Hematopoietic multipotent progenitor cell treated with erythropoietin and hydrocortisone succinate and interleukin-3 and kit ligand, for 4 days (in vitro differentiated cells): ENCODE results near the gene JPH2.

Experiments
- DNase-seq: peaks from one replicate; pipeline ENCODE4 v3.0.0-alpha.2; 2015

JPH2 gene

DNA sequence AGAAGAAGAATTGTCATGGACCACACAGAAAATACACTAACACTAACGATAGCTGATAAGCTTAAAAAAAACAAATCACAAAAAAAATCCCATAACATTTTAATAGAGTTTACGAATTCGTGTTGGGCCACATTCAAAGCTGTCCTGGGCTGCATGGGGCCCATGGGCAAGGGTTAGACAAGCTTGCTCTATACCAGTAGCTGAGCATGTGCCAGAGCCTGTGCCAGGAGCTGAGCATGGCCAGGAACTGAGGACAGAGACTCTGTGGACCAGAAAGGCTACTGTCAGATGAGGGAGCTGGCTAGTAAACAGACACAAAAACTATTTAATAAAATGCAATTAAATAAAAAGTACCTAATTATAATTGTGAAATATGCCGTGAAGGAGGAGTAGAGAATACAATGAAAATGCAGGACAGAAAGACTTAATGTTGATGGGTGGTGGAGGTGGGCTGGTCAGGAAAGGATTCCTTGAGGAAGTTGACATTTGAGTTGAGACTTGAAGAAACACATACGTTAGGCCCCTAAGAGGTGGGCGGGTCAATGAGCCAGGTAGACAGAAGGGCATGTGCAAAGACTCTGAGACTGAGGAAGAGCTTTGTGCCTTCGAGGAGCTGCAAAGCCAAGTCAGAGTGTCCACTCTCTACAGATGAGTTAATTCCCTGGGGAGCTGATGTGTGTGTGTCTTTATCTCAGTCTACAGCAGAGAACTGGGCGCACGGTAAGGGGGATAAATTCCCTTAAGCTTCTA, 66.1 kb downstream of the JPH2 start:
- DNase-seq: no peak

DNA sequence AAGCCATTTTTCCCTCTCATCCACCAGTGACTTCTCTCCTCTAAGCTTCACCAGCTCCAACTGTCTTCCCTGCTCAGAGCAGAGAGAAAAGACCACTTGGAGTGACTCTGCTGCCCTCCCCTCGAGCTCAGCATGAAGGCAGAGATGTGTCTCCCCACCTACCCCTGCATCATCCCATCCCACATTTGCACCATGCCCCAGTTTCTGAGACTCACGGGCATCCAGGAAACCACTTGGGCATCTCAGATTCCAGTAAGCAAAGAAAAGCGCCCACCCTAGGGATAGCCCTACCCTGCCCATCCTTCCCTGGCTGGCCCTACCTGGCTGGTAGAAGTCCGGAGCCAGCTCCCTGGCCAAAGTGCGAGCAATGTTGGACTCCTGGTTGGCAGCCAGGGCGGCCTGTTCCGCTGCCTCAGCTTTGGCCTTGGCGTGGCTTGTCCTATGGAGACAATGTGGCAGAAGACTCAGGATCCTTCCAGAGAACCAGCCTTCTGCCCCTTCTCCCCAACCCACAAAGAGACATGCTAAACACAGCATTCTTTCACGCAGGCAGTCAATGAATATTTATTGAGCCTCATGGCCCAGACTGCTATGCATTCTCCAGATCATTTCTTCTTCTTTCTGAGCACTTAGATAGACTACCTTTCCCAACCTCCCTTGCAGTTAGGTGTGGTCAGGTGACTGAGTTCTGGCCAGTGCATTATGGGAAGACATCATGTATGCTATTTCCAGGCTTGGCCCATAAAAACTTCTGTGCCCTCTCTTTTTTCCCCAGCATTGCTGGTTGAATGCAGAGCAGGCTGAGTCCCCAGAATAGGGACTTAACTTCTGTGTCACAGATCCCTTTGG, 68.6 kb downstream of the JPH2 start:
- DNase-seq: no peak

DNA sequence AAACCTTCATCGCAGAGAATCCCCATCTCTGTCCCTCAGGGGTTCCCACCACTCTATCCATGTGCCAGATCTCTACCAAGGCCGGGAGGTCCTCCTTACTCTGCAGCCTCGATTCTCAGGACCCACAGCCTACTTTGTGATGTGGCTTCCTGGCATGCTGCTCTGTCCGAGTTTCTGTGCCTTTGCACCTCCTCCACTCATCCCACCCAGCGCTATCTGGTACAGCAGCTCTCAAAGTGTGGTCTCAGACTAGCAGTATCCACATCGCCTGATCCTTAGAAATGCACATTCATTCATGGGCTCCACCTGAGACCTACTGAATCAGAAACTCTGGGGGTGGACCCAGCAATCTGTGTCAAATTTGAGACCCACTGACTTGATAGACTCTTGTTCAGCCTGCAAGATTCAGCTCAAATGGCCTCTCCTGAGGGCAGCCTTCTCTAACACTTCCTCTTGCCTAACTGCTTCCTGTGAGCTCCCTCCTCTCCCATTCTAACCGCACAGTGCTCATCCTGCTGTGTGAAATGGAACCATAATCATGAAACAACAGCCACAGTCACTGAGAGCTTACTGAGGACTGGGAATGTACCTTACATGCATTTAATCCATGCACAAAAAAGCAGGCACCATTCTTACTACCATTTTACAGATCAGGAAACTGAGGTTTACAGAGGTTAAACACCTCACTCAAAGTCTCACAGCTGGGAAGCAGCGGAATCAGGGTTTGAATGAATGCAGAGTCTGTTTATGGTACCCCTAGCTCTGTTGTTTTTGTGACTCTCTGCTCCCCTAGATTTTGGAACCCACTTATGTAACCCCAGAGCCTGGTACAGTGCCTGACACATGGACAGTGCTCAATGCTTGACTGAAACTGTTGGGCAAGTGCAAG, 69.4 kb downstream of the JPH2 start:
- no peak for DNase-seq

DNA sequence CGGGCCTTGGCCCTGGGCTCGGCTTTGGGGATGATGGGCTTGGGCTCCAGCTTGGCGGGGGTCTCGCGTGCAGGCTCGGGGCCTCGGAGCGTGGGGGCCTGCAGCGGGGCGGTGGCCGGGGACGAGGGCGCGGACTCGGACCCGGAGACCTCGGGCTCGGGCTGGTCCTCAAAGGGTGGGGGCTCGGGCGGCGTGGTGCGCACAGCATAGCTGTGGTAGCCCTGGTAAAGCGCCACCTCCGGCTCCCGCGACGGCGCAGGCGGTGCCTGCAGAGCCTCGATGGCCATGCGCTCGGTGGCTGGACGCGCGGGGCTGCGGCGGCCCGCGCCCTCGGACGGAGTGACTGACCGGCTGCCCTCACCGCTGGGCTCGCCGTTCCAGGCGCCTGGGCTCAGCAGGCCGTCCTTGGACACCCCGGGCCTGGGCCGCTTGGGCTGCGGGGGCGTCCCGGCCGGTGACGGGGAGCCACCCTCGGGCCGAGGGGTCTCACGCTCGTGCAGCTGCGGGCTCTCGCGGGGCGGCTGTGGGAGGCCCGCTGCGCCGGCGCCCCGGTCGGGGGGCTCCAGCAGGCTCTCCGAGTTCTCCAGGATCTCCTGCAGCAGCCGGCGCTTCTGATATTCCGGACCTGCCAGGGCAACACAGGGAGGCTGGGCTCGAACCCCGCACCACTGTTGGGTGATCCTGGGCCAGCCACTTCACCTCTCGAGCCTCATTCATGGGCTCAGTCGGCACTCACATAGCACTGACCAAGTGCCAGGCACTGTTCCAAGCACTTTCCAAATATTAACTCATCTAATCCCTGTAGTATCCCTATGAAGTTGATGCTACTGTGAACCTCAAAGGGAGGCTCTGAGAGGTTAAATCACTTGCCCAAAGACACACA, 71.0 kb downstream of the JPH2 start:
- DNase-seq: no peak

DNA sequence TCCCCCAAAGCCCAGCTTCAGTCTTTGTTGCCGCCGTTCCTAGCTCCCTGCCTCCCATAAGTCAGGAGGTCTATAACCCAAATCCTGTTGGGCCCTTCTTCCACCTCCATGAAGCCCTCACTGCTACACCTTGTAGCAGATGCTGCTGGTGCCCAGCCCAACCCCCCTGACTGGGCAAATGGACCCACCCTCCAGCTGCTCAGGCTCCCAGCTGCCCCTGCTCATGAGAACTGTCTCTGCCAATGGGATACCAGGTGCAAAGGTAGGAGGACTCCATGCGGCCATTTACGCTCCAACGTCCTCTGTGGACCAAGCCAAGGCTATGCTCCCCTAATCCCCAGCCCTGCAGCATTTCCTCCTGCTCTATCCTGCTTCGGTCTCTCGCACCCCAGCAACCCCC, 71.8 kb downstream of the JPH2 start:
- no peak for DNase-seq

DNA sequence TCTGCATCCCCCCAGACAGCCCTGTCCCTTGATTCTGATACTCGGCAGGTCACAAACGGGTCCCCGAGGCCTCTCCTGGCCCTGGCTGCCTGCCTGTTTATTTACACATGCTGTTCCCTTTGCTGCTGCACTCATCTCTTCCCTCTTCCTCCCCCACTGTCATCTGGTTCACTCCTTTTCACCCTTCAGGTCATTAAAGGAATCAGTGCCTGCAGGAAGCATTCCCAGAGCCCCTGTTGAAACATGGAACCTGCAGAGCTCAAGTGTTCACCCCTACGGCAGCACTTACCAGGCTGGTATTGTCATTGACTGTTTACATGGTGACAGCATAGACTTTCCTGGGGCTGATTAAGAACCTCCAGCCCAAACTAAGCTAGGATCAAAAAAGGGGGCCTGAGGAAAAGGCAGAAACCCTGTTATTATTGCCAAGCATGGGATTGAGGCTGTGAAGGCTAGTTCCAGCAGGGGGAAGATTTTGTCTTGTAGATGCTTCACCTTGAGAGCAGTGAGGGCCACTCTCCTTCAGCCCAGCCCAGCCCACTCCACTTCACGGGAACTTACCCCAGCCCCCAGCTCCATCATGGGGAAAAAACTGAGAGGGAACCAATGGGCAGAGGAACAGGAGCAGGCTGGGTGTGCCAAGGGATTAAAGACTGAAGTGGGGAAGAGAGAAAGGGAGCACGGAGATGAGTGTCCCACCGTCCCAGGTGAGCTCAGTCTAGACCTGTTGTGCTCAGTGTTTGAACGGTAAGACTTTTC, 73.2 kb downstream of the JPH2 start:
- DNase-seq: no peak

DNA sequence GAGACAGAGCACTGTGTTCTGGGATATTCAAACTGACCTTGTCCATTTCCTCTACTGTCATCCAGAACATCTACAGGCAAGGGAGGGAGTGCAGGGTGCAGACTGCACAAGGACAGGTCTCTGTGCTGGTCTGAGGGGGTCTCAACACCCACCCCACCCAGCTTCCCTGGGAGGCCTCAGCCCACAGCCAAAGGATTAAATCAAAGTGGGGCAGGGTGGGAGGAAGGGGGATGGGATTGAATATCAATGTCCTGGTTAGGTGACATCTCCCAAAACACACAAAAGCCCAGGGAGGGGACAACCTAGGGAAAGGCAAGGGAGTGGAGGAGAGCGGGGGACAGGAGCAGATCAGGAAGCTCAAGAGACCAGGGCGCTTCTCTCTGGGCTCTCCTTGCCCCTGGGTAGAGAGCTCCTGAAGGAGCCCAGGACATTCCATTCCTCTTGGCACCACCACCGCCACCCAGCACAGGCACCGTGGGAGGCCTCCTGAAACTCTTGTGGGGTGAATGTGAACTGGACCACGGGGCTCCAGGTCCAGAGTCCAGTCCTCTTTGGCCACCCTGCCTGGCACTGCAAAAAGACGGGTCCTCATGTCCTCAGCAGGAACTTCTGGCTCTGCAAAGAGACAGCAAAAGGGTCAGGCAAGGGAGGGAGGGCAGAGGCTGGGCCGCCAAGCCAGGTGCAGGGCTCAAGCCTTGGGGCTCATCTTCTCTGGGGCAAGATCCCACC, 73.9 kb downstream of the JPH2 start:
- no peak for DNase-seq

DNA sequence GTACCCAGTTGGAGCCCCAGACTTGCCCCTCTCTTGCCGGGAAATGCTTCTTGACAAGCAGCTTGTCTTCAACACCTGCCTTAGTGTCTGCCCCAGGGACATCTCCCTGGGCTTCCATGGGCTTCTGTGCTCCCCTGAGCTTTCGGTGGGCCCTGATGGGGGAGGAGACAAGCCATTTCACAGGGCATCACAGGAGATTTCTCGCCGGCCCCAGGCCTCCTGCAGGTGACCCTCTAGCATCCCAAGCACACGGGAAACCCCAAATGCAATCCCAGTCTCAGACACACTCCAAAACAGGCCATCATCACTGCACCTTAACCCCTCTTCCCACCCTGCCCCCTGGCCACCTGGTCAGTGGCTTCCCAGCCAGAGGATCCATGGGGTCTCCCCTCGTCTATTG, 74.5 kb downstream of the JPH2 start:
- DNase-seq: no peak

DNA sequence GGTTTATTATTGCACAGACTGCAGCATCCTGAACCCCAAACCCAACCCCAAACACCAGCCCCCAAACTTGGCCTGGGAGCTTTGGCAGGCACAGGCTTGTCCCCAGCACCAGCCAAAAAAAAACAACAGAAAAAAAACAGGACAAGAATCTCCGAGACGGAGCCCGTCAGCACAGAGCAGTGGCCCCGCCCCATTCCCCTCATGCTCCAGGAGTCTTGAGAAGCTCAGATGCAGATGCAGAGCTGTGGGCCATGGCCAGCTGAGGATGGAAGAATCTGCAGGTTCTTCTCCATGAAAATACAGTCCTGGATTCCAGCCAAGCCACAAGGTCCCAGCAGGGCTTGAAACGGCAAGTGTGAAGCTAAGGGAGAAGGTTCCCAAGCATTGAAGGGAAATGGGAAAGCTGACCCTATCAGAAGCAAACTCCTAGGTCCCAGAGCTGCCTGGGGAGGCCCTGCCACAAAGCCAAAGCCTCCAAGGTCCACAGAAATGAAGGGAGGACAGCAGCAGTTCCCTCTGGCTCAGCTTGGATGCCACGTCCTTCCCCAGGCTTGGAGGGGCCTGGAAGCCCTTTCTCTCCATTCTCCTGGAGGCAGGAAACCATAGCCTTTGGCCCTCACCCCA, 75.2 kb downstream of the JPH2 start:
- no peak for DNase-seq

DNA sequence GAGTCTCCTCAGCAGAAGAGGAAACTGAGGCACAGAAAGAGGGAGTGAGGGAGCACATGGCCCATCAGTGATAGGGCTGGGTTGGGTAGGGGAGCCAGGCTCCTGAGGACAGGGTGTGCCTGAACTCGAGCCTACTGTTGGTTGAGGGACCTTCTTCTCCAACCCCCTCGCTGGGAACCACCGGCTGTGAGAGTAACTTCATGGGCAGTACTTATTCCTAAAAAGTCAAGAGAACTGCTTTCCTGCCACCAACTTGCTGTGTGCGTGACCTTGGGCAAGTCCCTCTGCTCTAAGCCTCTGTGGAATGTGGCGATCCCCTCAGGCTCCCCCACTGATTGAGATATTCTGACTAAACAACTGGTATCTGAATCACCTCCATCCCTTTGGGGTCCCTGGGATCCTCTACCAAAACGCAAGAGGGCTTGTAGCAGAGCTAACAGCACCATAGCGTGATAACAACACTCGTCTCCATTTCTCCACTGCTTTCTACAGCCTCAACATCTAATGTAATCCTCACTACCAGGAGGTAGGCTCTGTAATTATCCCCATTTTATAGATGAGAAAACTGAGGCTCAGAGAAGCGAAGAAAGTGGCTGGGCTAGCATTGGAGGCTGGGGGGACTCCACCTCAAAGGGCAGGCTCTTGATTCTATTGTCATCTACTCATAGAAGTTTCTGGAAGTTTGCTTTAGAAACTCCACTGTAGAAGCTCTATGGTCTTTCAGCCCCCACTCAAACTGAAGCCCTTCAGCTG, 76.0 kb downstream of the JPH2 start:
- DNase-seq: no peak

DNA sequence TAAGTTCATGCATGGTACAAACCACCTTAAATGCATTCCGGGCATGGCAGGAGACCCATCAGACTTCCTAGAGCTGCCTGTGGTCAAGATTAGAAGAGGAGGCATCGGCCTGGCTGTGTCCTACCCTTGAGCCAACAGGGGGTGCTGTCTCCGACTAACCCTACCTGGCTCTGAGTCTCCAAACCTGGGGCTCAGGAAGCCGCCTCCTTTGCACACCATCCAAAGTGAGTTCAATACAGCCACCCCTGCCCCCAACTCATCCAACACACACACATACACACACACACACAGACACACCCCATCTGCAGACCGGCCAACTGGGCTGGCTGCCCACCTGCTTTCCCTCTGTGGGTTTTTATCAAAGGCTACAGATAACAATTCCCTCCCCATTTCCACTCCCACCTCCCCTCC, 77.0 kb downstream of the JPH2 start:
- DNase-seq: no peak

DNA sequence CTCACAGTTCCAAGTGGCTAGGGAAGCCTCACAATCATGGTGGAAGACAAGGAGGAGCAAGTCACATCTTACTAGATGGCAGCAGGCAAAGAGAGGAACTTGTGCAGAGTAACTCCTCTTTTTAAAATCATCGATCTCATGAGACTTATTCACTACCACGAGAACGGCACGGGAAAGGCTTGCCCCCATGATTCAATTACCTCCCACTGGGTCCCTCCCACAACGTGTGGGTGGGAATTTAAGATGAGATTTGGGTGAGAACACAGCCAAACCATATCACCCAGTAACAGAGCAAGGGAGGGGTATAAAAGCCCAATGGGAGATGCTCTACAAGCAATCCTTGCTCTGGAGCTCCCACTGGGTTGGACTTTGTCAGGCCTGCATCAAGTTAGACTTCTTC, 80.4 kb downstream of the JPH2 start:
- DNase-seq: no peak

DNA sequence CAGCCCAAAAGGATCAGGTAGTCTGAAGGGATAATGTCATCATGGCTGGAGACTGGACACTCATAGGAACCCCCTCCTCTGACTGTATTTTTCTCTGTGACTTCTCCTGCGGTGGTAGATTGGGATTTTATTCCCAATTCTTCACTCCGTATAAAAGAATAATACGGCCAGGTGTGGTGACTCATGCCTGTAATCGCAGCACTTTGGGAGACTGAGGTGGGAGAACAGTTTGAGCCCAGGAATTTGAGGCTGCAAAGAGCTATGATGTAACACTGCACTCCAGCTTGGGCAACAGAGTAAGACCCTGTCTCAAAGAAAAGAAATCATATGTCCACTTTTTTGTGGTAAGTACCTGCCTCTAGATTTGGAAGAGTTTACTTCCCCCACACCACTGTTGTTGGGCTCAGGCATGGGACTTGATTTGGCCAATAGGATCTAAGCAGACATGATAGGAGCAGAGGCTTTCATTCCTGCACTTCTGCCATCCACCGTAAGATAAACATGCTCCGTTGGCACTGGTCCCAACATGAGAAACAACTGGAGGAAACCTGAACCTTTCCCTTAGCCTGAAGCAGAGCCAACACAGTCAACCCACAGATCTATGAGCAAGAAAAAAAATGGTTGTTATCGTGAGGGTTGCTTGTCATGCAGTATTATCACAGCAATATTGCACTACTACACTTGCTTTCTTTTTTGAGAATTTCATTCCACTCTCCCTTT, 82.0 kb downstream of the JPH2 start:
- no peak for DNase-seq

DNA sequence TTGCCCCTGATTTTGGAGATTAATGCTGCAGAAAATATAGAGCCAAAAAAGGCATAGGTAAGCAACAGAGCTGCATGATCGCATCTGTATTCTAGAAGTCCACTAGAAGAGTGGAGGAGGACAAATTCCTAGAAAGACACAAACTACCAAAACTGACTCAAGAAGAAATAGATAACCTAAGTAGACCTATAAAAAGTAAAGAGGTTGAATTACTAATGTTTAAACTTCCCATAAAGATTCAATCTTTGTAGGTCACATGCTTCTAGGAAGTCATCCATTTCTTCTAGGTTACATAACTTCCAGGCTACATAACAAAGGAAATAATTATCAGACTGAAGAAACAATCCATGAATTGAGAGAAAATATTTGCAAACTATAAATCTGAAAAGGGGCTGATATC, 84.4 kb downstream of the JPH2 start:
- DNase-seq: no peak

DNA sequence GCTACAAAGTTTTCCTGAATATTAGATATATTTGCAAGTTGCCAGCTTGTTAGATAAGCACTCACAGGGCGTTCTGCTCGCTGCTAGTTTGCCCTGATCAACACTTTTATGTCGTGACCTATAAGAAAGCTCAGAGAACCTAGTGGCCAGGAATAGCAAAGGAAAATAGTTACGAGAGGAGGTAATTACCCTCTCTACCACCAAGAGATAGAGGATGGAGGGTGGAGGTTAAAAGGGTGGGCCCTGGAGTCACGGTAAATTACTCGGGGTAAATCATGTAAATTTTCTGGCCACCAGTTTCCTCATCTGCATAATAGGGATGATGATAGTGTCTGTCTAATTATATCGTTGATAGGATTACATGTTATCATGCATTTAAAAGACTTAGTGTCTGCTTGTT, 87.2 kb downstream of the JPH2 start:
- no peak for DNase-seq

DNA sequence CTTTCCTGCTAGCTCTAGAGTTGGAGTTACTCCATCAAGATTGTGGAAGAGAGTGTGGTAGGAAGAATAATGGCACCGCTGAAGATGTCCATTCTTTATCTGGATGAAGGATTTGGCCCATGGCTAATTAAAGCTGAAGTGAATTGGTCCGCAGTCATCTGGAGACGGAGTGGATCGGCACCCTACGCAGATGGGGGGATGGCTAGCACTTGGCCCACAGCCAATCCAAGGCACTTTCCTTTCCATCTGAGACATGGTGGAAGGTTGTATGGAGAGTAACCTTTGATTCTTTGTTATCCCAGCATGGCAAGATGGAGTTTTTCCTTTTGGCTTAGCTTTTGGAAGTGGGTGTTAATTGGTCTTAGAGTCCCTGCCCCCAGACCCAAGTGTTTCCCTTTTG, 88.3 kb downstream of the JPH2 start:
- no peak for DNase-seq

DNA sequence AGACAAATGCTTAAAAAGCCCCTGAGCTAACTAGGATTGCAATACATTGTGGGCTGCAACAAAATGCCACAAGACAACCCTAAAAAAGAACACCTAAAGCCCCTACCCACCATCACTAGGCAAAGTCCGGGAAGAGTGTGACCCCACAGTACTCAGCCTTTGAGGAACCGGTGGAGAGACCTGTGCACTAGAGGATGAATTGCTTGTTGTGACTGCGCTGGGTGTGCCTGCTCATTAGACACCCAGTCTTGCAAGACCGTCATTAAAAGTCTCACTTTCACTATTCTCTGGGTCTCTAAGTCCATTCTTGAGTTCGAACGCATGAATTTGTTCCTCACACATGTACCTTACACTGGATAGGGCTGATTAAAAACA, 88.7 kb downstream of the JPH2 start:
- no peak for DNase-seq

DNA sequence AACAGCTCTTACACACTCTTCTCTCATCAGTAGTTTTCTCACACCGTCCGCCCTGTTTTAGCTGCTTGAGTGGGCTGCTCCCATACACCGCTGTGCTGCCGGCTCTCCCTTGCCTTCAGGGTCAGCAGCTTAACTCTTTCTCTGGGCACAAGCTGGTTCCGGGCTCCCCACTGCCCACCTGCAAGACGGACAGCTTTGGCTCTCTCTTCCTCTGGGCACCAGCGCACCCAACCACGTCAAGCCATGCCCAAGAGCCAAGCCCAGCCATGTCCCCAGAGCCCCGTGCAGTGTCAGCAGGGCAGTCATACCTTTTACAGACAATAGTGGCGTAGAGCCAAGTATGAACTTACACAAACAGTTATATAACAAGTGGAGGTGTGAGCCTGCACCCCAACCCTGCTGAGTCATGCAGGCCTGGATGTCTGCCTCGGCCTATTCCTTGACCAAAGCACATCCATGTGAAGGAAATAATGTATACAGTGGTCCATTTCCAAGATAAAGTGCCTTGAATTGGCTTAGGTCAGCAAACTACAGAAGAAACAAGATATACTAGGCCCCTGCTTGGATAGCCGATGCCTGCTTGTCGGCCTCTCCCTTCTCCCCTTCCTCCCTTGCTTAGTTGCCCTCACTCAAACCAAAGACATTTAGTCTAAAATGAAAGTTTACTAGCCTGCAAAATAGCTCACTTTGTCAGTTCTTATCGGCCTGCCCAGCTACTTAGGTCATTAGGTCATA, 89.3 kb downstream of the JPH2 start:
- DNase-seq: no peak
